Measurements from ENCODE around the gene SLC35A3. TPM values are rescaled to one million over a fixed set of nuclear protein-coding genes. Genes with fewer than 3 reads are reported as not detected.

Gene SLC35A3
- total RNA-seq, 1 experiment from 2014 or later = 46.5 TPM

- Histone ChIP-seq H3F3A (ENCODE audit: low read length, unreplicated experiment) (no peaks in the 10 kb centered on the region), H4K20me1 (ENCODE audit: low read length) (no peaks in the 10 kb centered on the region), H3K36me3 (ENCODE audit: low read depth, low read length) (peaks cover 4% of the 10 kb centered on the region; the same call in 1 of the 2 replicates), H3K9me3 (ENCODE audit: low read length) (no peaks in the 10 kb centered on the region), H3K4me1 (ENCODE audit: insufficient read depth, low read length) (no peaks in the 10 kb centered on the region), H3K27me3 (ENCODE audit: low read length) (no peaks in the 10 kb centered on the region), H3K79me2 (ENCODE audit: low read length) (no peaks in the 10 kb centered on the region), H3K9ac (ENCODE audit: low read length) (no peak overlapping the region), H3K27ac (ENCODE audit: low read length) (no peak overlapping the region), H2AFZ (ENCODE audit: low read length) (no peak overlapping the region), H3K4me2 (ENCODE audit: low read length) (no peak overlapping the region), H3K9me2 (replicated peaks; ENCODE audit: low read length) (no peaks in the 10 kb centered on the region), H3K4me3 (ENCODE audit: low read length) (no peak overlapping the region)
- BruUV-seq (replicated peaks) = no TSS peak
- POLR2A ChIA-PET (ENCODE audit: unreplicated experiment) = no interaction called here
- TF ChIP-seq, protein P1, sequence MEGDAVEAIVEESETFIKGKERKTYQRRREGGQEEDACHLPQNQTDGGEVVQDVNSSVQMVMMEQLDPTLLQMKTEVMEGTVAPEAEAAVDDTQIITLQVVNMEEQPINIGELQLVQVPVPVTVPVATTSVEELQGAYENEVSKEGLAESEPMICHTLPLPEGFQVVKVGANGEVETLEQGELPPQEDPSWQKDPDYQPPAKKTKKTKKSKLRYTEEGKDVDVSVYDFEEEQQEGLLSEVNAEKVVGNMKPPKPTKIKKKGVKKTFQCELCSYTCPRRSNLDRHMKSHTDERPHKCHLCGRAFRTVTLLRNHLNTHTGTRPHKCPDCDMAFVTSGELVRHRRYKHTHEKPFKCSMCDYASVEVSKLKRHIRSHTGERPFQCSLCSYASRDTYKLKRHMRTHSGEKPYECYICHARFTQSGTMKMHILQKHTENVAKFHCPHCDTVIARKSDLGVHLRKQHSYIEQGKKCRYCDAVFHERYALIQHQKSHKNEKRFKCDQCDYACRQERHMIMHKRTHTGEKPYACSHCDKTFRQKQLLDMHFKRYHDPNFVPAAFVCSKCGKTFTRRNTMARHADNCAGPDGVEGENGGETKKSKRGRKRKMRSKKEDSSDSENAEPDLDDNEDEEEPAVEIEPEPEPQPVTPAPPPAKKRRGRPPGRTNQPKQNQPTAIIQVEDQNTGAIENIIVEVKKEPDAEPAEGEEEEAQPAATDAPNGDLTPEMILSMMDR (conservative IDR thresholded peaks at IDR 0.05; ENCODE audit: low read depth, low read length) = no peak
- no peak for TF ChIP-seq EZH2 (IDR thresholded peaks at IDR 0.05; ENCODE audit: low read length, unreplicated experiment)
- no peak for TF ChIP-seq EZH2phosphoT487 (IDR thresholded peaks at IDR 0.05; ENCODE audit: borderline replicate concordance, low read length)
- CTCF ChIA-PET = no interaction called here
- intact Hi-C loops (cut with micrococcal nuclease) = no loop called here
- ATAC-seq (no peak), DNase-seq (no peak)
These were observed 53.7 kb downstream of the SLC35A3 start for GRCh38 chr1:100023482-100023881.

- Histone ChIP-seq H3K4me2 (ENCODE audit: low read length) (no peak overlapping the region), H2AFZ (ENCODE audit: low read length) (no peak overlapping the region), H3F3A (ENCODE audit: low read length, unreplicated experiment) (no peaks in the 10 kb centered on the region), H3K4me3 (ENCODE audit: low read length) (no peak overlapping the region), H3K79me2 (ENCODE audit: low read length) (no peaks in the 10 kb centered on the region), H3K27ac (ENCODE audit: low read length) (no peak overlapping the region), H3K9ac (ENCODE audit: low read length) (no peak overlapping the region), H3K27me3 (ENCODE audit: low read length) (no peaks in the 10 kb centered on the region), H3K36me3 (ENCODE audit: low read depth, low read length) (no peaks in the 10 kb centered on the region; the same call in 1 of the 2 replicates), H4K20me1 (ENCODE audit: low read length) (no peaks in the 10 kb centered on the region), H3K4me1 (ENCODE audit: insufficient read depth, low read length) (no peaks in the 10 kb centered on the region), H3K9me2 (replicated peaks; ENCODE audit: low read length) (no peaks in the 10 kb centered on the region), H3K9me3 (ENCODE audit: low read length) (no peaks in the 10 kb centered on the region)
- intact Hi-C loops (cut with micrococcal nuclease) = no loop called here
- no TSS peak for BruUV-seq (replicated peaks)
- POLR2A ChIA-PET (ENCODE audit: unreplicated experiment) = no interaction called here
- no peak for TF ChIP-seq EZH2phosphoT487 (IDR thresholded peaks at IDR 0.05; ENCODE audit: borderline replicate concordance, low read length)
- TF ChIP-seq, protein P1 (conservative IDR thresholded peaks at IDR 0.05; ENCODE audit: low read depth, low read length) = no peak
- TF ChIP-seq EZH2 (IDR thresholded peaks at IDR 0.05; ENCODE audit: low read length, unreplicated experiment) = no peak
- DNase-seq = no peak
- CTCF ChIA-PET = no interaction called here
- ATAC-seq = no peak
These were observed 57.4 kb downstream of the SLC35A3 start for GRCh38 chr1:100027212-100027611.

DNA sequence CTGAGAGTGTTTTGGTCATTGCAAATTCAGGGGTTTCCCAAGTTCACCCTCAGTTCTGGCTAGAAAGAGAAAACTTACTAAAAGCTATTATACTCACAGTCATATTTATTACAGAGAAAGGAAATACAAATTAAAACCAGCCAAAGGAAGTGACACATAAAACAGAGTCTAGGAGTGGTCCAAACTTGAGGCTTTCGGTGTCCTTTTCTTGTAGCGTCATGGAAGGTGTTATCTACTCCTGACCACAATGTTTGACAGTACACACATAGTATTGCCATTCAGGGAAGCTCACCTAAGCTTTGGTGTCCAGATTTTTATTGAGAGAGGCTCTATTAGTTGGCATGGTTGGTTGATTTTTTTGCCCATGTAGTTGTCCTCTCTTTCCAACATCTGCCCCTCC is 59.0 kb downstream of the SLC35A3 start:
- Histone ChIP-seq H3K4me1 (ENCODE audit: insufficient read depth, low read length) (no peaks in the 10 kb centered on the region), H3K9me2 (replicated peaks; ENCODE audit: low read length) (no peaks in the 10 kb centered on the region), H3F3A (ENCODE audit: low read length, unreplicated experiment) (no peaks in the 10 kb centered on the region), H3K27me3 (ENCODE audit: low read length) (no peaks in the 10 kb centered on the region), H3K4me3 (ENCODE audit: low read length) (no peak overlapping the region), H3K9ac (ENCODE audit: low read length) (no peak overlapping the region), H3K79me2 (ENCODE audit: low read length) (no peaks in the 10 kb centered on the region), H3K4me2 (ENCODE audit: low read length) (no peak overlapping the region), H3K9me3 (ENCODE audit: low read length) (no peaks in the 10 kb centered on the region), H3K36me3 (ENCODE audit: low read depth, low read length) (no peaks in the 10 kb centered on the region; the same call in 1 of the 2 replicates), H2AFZ (ENCODE audit: low read length) (no peak overlapping the region), H3K27ac (ENCODE audit: low read length) (no peak overlapping the region), H4K20me1 (ENCODE audit: low read length) (no peaks in the 10 kb centered on the region)
- ChIA-PET POLR2A (ENCODE audit: unreplicated experiment) (no interaction called here), CTCF (no interaction called here)
- BruUV-seq (replicated peaks) = no TSS peak
- ATAC-seq (no peak), DNase-seq (no peak)
- intact Hi-C loops (cut with micrococcal nuclease) = no loop called here
- TF ChIP-seq EZH2phosphoT487 (IDR thresholded peaks at IDR 0.05; ENCODE audit: borderline replicate concordance, low read length) (no peak), EZH2 (IDR thresholded peaks at IDR 0.05; ENCODE audit: low read length, unreplicated experiment) (no peak)
- TF ChIP-seq, protein P1 (conservative IDR thresholded peaks at IDR 0.05; ENCODE audit: low read depth, low read length) = no peak

Measured in PC-3 (cell line).